ENCODE results near the gene AVEN. TPM values are rescaled to one million over a fixed set of nuclear protein-coding genes. Genes with fewer than 3 reads are reported as not detected.

AVEN gene
- total RNA-seq, 1 donor = 34.7 TPM

DNA sequence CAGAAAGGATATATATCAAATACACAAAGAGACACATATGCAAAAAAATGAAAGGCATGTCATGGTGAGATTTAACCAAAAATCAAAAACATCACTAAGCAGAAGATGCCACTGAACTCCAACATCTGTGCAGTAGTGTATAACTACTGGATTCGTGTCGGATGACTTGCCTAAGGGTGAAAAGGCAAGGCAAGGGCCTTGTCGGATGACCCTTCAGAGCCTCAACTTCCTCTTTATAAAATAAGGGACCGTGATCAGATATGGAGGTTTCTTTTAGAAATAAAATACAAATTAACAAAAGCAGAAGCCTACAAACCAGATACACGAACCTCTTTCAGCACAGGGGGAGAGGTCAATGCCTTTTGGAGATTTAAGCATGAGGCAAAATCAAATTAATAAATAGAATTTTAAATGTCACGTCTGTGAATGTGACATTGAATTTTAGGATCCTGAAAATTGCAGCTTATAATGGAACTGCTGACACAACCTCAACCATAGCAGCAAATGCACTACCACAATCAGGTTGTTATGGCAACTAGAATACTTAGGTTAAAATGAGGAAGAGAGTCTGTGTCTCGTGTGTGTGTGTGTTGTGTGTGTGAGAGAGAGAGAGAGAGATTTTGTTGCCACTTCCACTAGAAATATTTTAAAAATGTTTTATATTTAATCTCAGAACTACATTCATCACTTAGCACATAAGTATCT lies 79.0 kb downstream of the AVEN start:
- TF ChIP-seq, protein P1, sequence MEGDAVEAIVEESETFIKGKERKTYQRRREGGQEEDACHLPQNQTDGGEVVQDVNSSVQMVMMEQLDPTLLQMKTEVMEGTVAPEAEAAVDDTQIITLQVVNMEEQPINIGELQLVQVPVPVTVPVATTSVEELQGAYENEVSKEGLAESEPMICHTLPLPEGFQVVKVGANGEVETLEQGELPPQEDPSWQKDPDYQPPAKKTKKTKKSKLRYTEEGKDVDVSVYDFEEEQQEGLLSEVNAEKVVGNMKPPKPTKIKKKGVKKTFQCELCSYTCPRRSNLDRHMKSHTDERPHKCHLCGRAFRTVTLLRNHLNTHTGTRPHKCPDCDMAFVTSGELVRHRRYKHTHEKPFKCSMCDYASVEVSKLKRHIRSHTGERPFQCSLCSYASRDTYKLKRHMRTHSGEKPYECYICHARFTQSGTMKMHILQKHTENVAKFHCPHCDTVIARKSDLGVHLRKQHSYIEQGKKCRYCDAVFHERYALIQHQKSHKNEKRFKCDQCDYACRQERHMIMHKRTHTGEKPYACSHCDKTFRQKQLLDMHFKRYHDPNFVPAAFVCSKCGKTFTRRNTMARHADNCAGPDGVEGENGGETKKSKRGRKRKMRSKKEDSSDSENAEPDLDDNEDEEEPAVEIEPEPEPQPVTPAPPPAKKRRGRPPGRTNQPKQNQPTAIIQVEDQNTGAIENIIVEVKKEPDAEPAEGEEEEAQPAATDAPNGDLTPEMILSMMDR (IDR thresholded peaks at IDR 0.05; ENCODE audit: extremely low read depth, low read depth, low read length) = no peak
- no peak for DNase-seq (ENCODE audit: insufficient read length, low spot score, missing footprints)
- no peak overlapping the region for H2AFZ ChIP-seq (ENCODE audit: low read length)
- no peaks in the 10 kb centered on the region for H3K9me3 ChIP-seq (ENCODE audit: low read depth, low read length)
- no peak overlapping the region for H3K27ac ChIP-seq (ENCODE audit: low read depth, low read length)
- H4K20me1 ChIP-seq (ENCODE audit: insufficient read depth, low read length) = peaks cover 14% of the 10 kb centered on the region
- H3K4me2 ChIP-seq (ENCODE audit: insufficient read depth, low read length) = no peak overlapping the region
- H3K36me3 ChIP-seq (ENCODE audit: insufficient read depth, low read length) = no peaks in the 10 kb centered on the region
- H3K4me3 ChIP-seq (ENCODE audit: insufficient read depth, low read length) = no peak overlapping the region
- H3K79me2 ChIP-seq (ENCODE audit: insufficient read depth, low read length) = peaks cover 2% of the 10 kb centered on the region
- peaks cover 14% of the 10 kb centered on the region for H3K4me1 ChIP-seq (ENCODE audit: insufficient read depth, low read length)
- no peaks in the 10 kb centered on the region for H3K27me3 ChIP-seq (ENCODE audit: insufficient read depth, low read length)

DNA sequence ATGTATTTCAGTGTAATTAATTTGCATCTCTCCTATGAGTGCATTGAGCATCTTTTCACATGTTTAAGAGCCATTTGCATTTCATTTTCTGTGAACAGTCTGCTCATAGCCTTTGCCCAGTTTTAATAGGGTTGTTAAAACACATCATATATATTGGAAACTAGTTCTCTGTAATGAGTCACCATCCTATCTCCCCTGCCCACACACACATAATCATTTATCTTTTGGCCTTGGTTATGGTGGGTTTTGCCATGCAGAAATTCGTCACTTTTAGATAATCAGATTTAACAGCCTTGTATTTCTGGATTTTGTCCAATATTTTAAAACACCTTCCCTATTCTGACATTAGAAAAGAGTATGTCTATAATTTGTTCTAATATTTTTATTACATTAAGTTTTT lies 82.6 kb downstream of the AVEN start:
- Histone ChIP-seq H3K79me2 (ENCODE audit: insufficient read depth, low read length) (peaks cover 2% of the 10 kb centered on the region), H3K9me3 (ENCODE audit: low read depth, low read length) (no peaks in the 10 kb centered on the region), H3K4me1 (ENCODE audit: insufficient read depth, low read length) (peaks cover 11% of the 10 kb centered on the region), H3K27ac (ENCODE audit: low read depth, low read length) (no peak overlapping the region), H3K4me2 (ENCODE audit: insufficient read depth, low read length) (no peak overlapping the region), H2AFZ (ENCODE audit: low read length) (no peak overlapping the region), H3K4me3 (ENCODE audit: insufficient read depth, low read length) (no peak overlapping the region), H4K20me1 (ENCODE audit: insufficient read depth, low read length) (peaks cover 18% of the 10 kb centered on the region), H3K36me3 (ENCODE audit: insufficient read depth, low read length) (no peaks in the 10 kb centered on the region), H3K27me3 (ENCODE audit: insufficient read depth, low read length) (no peaks in the 10 kb centered on the region)
- peak; percentile 36 for DNase-seq (ENCODE audit: insufficient read length, low spot score, missing footprints)
- TF ChIP-seq, protein P1 (IDR thresholded peaks at IDR 0.05; ENCODE audit: extremely low read depth, low read depth, low read length) = no peak

DNA sequence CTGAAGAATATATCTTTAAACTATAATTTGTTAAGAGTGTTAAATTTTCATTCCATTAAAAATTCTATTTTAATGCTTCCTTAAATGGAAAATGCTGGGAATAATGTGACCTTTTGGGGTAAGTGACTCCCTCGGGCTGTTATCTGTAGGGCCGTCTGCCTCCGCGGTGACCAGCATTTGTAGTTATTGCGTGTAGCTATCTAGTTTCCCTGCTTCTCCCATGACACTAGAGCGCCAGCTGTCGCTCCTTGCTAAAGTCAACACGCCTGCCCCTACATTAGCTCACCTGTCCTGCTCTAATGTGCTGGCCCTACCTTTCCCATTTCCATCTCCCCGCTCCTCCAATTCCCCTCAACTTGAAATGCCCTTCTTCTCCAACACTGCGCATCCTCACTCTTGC lies 83.1 kb downstream of the AVEN start:
- H2AFZ ChIP-seq (ENCODE audit: low read length) = no peak overlapping the region
- H3K4me1 ChIP-seq (ENCODE audit: insufficient read depth, low read length) = peaks cover 11% of the 10 kb centered on the region
- TF ChIP-seq, protein P1 (IDR thresholded peaks at IDR 0.05; ENCODE audit: extremely low read depth, low read depth, low read length) = no peak
- peaks cover 18% of the 10 kb centered on the region for H4K20me1 ChIP-seq (ENCODE audit: insufficient read depth, low read length)
- no peak for DNase-seq (ENCODE audit: insufficient read length, low spot score, missing footprints)
- peaks cover 2% of the 10 kb centered on the region for H3K79me2 ChIP-seq (ENCODE audit: insufficient read depth, low read length)
- H3K9me3 ChIP-seq (ENCODE audit: low read depth, low read length) = no peaks in the 10 kb centered on the region
- no peaks in the 10 kb centered on the region for H3K27me3 ChIP-seq (ENCODE audit: insufficient read depth, low read length)
- no peak overlapping the region for H3K27ac ChIP-seq (ENCODE audit: low read depth, low read length)
- H3K4me2 ChIP-seq (ENCODE audit: insufficient read depth, low read length) = no peak overlapping the region
- H3K36me3 ChIP-seq (ENCODE audit: insufficient read depth, low read length) = no peaks in the 10 kb centered on the region
- no peak overlapping the region for H3K4me3 ChIP-seq (ENCODE audit: insufficient read depth, low read length)

DNA sequence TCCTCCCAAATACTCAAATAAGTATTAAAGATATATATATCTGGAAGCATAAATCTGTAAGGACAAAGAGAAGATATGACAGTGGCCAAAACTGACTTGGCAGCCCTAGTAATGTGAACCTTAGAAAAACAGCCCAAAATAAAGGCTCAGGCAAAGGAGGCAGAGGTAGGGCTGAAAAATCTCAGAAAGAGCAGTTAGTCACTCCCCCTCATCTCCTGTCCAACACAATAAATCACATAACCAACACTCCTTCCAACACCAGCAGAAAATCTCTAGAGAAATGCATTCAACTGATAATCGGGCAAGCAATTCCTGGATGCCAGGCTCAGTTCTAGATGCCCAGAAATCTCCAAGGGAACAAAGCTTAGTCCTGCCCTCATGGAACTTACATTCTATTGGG lies 92.9 kb downstream of the AVEN start:
- H3K27me3 ChIP-seq (ENCODE audit: insufficient read depth, low read length) = no peaks in the 10 kb centered on the region
- peak; percentile 37 for DNase-seq (ENCODE audit: insufficient read length, low spot score, missing footprints)
- peaks cover 3% of the 10 kb centered on the region for H4K20me1 ChIP-seq (ENCODE audit: insufficient read depth, low read length)
- H3K4me1 ChIP-seq (ENCODE audit: insufficient read depth, low read length) = no peaks in the 10 kb centered on the region
- H3K4me2 ChIP-seq (ENCODE audit: insufficient read depth, low read length) = no peak overlapping the region
- H3K27ac ChIP-seq (ENCODE audit: low read depth, low read length) = no peak overlapping the region
- no peaks in the 10 kb centered on the region for H3K36me3 ChIP-seq (ENCODE audit: insufficient read depth, low read length)
- no peaks in the 10 kb centered on the region for H3K9me3 ChIP-seq (ENCODE audit: low read depth, low read length)
- H3K4me3 ChIP-seq (ENCODE audit: insufficient read depth, low read length) = no peak overlapping the region
- TF ChIP-seq, protein P1 (IDR thresholded peaks at IDR 0.05; ENCODE audit: extremely low read depth, low read depth, low read length) = no peak
- H3K79me2 ChIP-seq (ENCODE audit: insufficient read depth, low read length) = peaks cover 3% of the 10 kb centered on the region
- no peak overlapping the region for H2AFZ ChIP-seq (ENCODE audit: low read length)
